Fibroblast of skin of scalp (primary cell): ENCODE data around the gene NR2F1.

Experiments used
- DNase-seq: peaks from one replicate; pipeline ENCODE4 v3.0.0-alpha.2; 2013

The NR2F1 gene

DNA sequence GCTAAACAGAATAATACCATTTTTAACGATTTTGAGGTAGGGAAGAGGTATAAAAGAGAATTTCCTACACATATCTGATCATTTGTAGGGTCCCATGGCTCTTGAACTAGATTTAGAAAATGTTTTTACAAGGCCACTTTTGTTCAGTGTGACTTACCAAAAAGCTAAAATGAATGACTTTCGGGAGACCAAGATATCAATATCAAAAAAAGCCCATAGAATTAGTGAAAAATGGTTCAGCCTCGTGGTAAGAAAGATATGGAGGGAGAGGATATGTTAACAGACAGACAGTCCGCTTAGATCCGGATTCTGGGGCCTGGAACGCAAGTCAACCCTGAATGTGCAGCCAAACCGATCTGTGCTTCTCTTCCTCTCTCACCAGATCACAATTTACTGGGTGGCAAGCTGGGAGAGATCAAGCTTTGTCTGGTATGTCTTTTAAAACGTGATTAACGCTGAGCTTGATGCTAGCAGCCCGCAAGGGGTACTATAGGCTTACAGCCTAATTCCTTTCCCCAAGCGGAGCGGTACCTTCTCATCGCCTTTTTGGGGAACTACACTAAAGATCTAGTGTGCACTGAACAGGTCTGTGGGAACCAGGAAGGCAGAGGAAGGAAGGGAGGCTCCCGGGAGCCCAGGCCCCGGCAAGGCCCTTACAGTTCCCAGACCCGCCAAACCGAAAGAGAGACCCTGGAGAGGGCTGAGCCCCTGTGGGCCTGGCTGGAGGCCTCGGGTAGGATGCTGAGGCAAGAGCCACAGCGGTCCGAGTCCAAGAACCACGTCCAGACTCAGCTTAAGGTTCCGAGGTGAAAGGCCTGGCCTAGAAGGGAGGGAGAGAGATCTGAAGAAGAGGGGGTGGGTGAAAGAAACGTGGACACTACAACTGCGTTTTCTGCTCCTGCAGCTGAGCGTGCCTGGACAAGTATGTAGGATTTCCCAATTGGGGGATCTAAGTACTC, 4.9 kb upstream of the NR2F1 start:
- DNase-seq = no peak

DNA sequence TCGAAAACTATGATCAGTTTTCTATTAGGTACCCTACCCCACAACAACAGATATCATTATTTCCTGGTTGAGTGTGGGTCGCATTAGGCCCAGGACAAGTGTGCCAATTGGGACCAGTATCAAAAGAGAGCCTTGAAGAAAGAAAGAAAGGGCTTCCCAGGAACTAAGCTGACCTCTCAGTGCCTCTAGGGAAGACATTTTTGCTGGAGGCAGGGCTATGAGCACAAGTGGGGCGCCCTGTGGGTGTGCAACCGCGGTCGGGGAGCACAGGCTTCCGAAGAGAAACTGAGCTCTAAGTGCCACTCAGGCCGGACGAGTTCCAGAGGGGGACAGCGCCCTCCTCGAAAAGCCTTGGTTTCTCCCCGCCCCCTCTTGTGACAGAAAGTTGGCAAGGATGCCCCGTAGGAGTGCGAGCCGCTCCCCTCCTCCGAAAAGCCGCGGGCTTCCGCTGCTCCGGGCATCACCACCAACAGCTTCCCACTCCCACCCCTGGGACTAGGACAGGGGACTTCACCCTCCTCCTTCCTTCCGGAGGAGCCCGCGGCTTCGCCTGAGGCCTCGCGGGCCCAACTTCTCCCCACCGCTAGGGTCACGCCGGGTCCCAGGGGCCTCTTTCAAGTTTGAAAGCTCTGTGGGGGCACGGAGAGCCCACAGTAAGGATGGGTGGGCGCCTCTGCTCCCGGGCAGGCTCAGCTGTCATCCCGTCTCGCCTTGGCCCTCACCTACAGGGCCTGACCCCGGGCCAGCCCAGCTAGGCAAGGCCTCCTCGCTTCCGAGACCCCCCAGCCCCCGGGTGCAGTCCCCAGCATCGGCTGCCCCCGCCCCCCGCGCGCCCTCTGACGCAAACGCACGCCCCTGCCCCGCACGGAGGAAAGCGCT, 4.0 kb upstream of the NR2F1 start:
- peak; percentile 55 for DNase-seq

DNA sequence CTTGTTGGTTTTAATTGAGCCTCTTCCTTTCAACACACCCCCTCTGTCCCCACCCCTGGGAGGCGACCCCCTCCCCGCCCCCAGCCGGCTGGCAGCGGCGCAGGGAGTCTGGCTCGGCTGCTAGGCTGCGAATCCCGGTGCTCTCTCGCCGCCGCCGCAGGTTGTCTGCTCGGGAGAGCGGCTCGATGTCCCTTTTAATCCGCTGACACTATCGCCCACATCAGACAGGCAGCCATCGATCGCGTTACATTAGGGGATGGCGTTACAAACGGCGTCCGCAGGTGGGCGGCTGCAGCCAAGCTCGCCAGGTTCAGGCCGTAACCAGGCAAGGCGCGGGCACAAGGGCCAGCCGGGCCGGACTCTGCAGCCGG, 3.3 kb upstream of the NR2F1 start:
- no peak for DNase-seq

DNA sequence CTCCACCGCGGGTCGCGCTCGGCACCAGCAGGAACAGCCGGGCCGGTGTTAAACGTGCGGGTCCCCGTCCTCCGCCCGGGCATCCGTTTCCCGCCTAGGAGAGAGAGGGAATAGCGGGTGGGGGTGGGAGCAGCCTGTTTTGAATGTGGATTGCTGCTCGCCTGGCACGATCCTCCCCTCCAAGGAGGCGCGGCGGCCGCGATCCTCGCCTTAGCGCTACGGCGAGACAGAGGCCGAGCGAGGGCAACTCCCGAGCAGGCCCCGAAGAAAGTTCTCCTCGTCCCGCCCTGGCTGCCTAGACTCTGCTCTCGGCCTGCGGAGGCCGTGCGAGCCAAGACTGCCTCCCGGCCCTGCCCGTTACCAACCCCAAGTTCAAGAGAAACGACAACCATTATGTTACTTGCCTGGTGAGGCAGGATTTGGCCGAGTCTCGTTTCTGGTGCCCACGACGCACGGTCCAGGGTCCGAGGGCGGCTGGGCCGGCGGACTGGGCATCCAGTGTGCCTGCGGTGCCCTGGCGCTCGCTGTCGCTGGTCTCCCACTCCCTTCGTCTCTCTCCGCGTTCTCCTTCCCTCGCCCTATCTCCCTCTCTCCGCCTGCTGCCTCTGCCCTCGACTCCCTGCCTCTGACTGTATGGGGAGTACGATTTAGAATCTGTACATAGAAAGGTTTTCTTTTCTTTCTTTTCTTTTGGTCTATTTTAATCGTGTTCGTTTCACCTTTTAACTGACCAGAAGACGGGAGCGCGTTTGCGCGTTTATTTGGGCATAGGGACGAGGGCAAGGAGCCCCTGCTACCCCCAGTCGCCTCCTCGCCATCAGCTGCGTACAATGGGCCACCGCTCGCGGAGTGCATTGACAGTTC, 2.7 kb upstream of the NR2F1 start:
- DNase-seq = peak; percentile 61

DNA sequence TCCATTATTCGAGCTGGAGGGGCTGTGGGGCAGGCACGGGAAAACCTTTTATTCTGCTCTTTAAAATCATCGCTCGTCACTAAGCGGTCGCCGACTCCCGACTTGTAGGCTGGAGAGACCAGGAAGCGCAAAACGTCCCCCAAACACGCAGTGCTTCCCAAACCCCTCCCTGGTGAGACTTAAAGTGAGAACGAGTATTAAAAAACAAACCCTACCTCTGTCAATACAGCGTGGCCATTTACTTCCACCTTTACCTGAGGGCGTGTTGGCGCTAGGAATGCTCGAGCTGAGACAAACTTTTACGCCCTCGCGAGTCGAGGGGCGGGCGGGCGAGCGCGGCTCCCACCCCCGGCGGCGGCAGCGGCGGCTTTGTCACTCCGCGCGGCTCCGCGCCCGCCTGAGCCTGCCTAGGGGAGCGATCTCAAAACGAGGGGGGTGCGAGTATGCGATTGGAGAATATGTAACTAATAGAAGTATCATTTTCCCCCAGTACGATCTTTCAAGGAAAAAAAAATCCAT, 2.0 kb upstream of the NR2F1 start, which contains the start of gene NR2F1-AS1:
NR2F1-AS1 (minus strand) TSS at position 293 of the 519 bp plus-strand sequence.
- peak; percentile 46 for DNase-seq

DNA sequence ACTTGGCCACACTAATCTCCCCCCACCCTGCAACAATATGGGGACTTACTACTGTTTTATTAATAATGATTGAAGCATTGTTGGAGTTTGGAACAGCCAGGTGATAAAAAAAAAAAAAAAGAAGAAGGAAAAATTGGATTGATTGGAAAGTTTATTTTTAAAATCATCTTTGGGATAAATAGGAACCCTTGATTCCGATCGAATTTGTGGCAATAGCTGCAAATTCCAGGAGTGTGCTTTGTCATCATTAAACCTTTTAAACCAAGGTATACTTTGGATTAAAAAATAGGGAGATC, 907 bp upstream of the NR2F1 start:
- DNase-seq = no peak

DNA sequence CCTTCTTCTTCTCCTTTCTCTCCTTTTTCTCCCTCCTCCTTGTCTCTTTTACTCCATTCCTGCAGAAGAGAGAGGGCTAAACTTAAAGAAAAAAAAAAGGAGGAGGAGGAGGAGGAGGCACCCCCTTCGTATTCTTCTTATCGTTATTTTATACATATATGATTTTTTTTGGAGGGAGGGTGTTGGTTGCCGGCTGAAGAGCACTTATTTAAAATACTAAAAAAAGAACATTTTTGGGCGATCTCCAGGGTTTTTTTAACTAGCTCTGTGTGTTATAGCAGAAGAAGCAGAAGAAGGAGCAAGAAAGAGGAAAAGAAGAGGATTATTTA, 381 bp downstream of the NR2F1 start:
- DNase-seq = no peak

DNA sequence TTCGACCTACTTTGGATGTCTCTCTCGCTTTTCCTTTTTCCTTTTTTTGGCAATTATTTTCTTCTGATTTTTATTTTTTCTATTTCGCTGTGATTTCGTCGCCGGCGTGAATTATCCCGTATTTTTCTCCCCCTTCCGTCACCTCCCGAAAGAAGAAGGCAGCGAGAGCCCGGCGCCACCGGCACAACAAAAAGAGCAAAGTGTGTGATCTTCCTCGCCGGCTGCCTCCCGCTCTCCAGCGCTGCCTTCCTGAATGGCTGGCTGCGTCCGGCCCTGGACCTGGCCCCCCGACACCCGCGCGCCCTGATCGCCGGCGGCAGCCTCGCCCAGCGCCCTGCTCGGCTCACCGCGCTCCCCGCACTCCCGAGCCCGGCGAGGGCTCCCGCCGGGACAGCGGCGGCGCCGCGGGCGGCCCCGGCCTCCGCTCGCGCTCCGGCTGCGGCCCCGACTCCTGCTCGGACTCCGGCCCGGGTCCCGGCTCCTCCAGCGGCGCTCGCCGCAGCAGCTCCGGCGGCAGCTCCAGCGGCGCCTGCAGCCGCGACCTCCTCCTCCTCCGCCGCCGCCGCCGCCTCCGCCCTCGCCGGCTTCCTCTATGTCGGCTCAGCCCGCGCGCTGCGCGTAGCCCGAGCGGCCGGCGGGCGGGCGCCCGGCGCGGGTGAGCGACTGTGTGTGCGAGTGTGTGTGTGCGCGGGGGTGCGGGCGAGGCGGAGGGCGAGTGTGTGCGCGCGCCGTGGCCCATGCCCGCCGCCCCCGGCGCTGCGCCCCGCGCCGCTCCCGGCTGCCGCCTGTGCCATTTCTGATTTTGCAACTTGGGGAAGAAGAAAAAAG, 960 bp downstream of the NR2F1 start:
- DNase-seq = peak; percentile 76

DNA sequence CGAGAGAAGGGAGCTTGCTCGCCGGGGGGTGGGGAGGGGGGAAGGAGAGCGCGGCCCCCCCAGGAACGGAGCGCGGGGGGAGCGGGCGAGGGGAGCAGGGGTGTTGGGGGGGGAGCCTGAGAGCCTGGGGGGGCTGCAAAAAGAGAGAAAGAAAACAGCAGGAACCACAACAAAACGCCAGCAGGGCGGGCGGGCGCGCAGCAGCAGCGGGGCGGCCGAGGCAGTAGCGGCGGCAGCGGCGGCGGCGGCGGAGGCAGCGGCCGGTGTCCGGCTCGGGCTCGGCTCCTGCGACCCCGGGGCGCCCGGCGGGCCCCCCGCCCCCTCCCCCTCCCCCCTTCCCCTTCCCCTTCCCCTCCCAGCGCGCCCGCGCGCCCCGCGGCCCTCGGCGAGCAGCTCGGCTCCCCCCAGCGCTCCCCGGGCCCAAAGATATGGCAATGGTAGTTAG, 1.6 kb downstream of the NR2F1 start:
- no peak for DNase-seq

DNA sequence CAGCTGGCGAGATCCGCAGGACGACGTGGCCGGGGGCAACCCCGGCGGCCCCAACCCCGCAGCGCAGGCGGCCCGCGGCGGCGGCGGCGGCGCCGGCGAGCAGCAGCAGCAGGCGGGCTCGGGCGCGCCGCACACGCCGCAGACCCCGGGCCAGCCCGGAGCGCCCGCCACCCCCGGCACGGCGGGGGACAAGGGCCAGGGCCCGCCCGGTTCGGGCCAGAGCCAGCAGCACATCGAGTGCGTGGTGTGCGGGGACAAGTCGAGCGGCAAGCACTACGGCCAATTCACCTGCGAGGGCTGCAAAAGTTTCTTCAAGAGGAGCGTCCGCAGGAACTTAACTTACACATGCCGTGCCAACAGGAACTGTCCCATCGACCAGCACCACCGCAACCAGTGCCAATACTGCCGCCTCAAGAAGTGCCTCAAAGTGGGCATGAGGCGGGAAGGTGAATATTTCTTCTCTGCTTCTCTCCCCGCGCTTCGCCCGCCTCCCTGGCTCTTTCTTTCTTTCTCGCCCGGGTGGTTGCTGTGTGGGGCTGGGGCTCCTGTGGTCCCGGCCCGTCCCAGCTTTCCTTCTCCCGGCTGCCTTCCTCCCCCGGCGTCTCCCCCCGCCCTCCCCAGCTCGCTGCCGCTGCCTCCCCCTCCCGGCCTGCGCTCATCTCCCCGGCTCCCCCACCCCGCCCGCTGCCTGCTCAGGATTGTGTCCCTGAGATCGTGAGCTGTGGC, 2.2 kb downstream of the NR2F1 start:
- DNase-seq = peak; percentile 38

DNA sequence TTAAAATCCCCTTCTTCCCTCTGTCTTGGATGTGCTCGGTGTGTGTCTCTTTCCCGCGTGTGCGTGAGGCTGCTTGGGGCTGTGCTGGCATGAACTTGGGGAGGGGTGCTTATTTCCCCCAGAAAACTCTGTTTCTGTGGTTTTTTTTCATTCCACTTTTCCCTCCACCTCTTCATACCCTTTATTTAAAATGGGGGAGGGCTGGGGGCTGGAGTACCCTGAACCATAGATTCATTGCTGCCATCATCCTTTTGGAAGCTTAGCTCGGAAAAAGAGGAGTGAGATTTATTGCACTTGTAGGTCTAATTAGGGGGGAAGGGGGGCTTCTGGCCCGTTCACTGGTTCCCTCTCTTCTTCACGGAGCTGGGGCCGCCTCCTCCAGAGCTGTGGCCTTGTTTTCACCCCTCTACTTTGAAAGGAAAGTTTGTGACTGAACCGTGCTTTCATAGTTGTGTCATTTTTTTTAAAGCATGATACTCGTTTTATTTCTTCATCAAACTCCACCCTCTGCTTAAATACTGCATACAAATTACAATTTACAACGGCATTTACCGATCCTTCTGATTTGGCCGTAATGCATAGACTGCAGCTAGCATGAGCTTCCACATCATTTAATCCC, 2.9 kb downstream of the NR2F1 start:
- no peak for DNase-seq

DNA sequence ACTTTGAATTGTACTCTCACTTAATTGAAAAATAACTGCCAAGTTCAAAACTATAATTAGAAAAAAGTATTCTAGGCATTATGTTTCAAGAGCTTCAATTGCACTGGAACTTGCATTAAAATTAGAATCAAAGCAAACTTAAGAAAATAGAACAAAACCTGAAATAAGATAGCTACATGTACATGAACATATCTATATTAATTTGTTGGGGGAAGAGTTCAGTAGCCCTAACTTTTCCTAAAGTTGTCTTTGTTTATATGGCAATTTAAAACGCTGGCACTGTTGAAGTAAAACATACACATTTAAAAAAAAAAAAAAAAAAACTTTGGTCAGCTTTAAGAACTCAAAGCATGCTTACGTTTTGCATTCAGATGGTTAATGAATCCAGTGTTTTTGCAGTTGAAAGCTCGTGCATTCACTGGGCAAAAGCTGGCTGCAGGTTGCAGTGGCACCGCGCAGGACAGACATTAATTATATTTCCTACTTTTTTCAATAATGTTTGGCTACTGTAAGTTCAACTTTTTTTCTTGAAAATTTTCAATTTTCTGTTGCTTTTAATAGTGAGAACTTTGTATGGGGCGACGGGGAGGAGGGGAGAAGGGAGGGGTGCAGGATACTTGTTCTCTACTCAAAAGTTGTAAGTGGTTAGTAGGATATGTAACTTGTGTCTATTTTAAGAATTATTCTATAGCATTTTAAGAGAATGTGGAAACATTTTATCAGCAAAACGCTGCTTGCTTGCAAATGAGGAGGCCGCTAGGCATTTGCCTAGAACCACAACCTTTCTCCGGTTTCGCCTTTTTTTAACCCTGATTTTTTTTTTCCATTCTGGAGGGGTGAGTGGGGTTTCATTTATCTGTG, 3.9 kb downstream of the NR2F1 start:
- DNase-seq = no peak

DNA sequence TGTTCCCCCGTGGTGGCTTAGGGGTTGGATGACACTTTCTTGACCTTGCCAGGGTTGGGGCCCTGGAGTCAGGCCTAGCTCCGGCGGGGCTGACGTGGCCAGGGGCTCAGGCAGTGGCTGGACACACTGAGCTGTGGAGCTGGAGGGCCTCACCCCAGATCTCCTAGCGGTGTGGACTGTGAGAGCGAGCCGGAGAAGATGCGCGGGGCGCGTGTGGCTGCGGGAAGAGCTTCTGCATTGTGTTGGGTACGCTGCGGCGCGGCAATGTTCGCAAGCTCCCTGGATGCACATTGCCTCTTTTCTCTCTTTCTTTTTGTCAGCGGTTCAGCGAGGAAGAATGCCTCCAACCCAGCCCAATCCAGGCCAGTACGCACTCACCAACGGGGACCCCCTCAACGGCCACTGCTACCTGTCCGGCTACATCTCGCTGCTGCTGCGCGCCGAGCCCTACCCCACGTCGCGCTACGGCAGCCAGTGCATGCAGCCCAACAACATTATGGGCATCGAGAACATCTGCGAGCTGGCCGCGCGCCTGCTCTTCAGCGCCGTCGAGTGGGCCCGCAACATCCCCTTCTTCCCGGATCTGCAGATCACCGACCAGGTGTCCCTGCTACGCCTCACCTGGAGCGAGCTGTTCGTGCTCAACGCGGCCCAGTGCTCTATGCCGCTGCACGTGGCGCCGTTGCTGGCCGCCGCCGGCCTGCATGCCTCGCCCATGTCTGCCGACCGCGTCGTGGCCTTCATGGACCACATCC, 4.8 kb downstream of the NR2F1 start:
- no peak for DNase-seq

DNA sequence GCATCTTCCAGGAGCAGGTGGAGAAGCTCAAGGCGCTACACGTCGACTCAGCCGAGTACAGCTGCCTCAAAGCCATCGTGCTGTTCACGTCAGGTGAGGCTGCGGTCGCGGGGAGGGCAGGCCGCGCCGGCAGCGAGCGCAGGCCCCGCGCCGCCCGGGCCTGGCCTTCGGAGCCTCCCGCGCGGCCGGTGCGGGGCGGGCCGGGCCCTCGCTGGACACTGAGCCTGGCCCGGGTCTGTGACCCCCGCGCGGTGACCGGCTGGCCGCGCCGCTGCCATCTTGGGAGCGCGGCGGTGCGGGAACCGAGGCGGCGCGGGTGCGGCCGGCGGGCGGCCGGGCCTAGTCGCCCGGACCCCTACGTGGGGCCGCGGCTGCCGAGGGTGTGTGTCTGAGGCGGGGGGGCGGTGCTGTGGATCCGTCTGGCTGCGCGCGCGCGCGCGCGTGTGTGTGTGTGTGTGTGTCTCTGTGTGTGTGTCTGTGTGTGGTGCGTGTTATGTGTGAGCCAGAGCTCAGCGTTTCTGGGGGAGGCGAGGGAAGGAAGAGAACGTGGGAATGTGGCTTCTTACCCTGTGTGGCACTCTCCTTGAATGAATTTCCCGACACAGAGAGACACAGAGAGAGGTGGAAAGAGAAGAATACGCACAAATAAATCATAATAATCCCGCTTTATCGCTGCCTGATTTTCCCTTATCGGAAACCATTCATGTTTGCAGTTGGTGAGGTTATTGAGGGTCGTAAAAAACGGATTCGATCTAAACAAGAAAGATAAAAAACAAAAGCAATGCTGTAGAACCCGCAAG, 5.5 kb downstream of the NR2F1 start:
- peak; percentile 32 for DNase-seq

DNA sequence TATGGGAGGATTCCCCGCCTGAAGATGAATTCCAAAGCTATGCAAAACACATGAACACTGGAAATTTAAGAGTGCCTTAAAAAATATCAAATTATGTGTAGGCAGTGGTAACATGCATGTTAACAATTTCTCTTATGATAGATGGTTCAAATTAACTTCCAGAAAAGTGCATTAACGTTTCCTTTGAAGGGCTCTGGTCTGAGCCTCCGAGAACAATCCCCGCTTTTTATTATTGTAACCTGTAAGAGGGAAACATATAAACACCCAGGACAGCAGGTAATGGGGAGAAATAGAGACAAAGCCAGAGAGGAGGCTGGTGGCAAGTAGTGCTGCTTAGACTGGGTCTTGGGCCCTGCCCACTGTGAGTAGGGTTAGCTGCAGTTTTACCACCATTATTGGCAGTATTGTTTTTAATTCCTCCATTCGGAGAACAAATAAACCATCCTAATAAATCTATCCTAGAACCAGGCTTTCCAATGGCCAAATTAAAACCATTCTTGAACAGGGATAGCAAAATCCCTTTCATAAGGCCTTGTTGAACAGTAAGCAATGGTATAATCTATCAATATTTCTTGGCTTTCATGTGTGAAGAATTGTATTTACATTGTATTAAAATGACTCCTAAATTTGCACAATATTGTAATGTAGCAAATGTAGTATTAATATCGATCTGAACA, 6.3 kb downstream of the NR2F1 start:
- no peak for DNase-seq

DNA sequence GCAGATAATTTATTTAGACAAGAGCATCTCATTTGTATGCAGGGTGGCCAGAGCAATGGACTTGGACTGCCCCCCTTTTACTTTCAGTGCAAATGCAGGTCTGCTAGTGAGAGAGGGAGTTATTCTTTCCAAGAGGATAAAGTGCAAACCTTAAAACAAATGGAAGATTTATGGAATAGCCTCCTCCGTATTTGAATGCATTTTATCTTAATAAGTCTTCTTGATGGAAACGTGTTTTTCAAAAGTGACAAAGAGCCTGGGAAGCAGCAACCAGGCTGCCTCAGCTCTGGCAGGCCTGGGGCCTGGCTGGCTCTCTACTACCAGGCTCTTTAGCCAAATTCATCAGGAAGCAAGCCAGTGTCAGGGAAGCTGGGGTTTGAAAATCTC, 6.8 kb downstream of the NR2F1 start:
- no peak for DNase-seq

DNA sequence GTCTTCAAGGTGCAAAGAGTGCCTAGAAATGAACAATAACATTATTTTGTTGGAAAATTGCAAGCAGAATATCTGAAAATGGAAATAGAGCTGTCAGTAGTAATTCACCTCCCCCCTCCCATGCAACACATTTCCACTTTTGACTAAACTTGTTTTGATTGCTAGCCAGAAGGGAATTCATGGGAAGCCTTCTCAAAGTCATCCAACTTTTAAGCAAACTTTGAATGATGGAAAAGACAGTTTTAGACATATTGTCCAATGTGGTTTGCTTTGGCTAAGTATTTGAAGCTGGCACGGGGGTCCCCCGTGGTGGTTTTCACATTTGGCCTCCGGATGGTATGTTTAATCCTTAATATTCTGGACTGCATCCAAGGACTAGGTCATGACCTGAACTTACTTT, 7.5 kb downstream of the NR2F1 start:
- DNase-seq = no peak
